Astrocyte (in vitro differentiated cells and primary cell): ENCODE results near the gene FAM222B. TPM values are rescaled to one million over a fixed set of nuclear protein-coding genes. Genes with fewer than 3 reads are reported as not detected.
A peak's percentile ranks its signal among the peaks of the same experiment; 100 is the strongest.

Source experiments
- DNase-seq: peaks from one replicate; pipeline ENCODE4 v3.0.0-alpha.2; 2010; ENCODE audit warnings: low read depth
- FAIRE-seq: peaks from 2 replicates; lab custom pipeline; 2011; peaks lifted over from hg19 to GRCh38; lab: Jason Lieb, UNC
- H2AFZ ChIP-seq: 2 replicates; pipeline ENCODE4 v1.6.0; 2012; ENCODE audit warnings: low read depth, low read length, inconsistent platforms
- H3K27ac ChIP-seq: 2 replicates; pipeline ENCODE4 v1.5.1; 2011; ENCODE audit warnings: low read depth, low read length, inconsistent platforms
- H3K27me3 ChIP-seq: 2 replicates; pipeline ENCODE4 v1.6.0; 2011; ENCODE audit warnings: low read length, inconsistent platforms; ENCODE audit not compliant: insufficient read depth
- H3K36me3 ChIP-seq: 2 replicates; pipeline ENCODE4 v1.5.1; 2011; ENCODE audit warnings: low read length, inconsistent platforms; ENCODE audit not compliant: insufficient read depth
- H3K4me1 ChIP-seq: 2 replicates; pipeline ENCODE4 v1.5.1; 2011; ENCODE audit warnings: low read length, inconsistent platforms; ENCODE audit not compliant: insufficient read depth
- H3K4me2 ChIP-seq: 2 replicates; pipeline ENCODE4 v1.6.0; 2012; ENCODE audit warnings: low read length, inconsistent platforms
- H3K4me3 ChIP-seq: 2 replicates; pipeline ENCODE4 v1.5.1; 2011; ENCODE audit warnings: low read depth, mild to moderate bottlenecking, low read length, inconsistent platforms; ENCODE audit not compliant: insufficient read depth
- H3K79me2 ChIP-seq: 2 replicates; pipeline ENCODE4 v1.6.0; 2012; ENCODE audit warnings: mild to moderate bottlenecking, low read length, inconsistent platforms; ENCODE audit not compliant: insufficient read depth
- H3K9ac ChIP-seq: 2 replicates; pipeline ENCODE4 v1.6.0; 2012; ENCODE audit warnings: mild to moderate bottlenecking, low read length, inconsistent platforms
- H3K9me3 ChIP-seq: 2 replicates; pipeline ENCODE4 v1.5.1; 2012; ENCODE audit warnings: low read depth, mild to moderate bottlenecking, low read length, inconsistent platforms; ENCODE audit not compliant: insufficient read depth
- H4K20me1 ChIP-seq: 2 replicates; pipeline ENCODE4 v1.6.0; 2012; ENCODE audit warnings: low read length, inconsistent platforms; ENCODE audit not compliant: insufficient read depth
- H3K27ac Mint-ChIP-seq: one replicate; pipeline ENCODE4 v1.8.0; 2021; ENCODE audit warnings: mild to moderate bottlenecking, mixed read lengths; ENCODE audit not compliant: unreplicated experiment
- H3K27me3 Mint-ChIP-seq: one replicate; pipeline ENCODE4 v1.8.0; 2021; ENCODE audit warnings: low read depth, mixed read lengths; ENCODE audit not compliant: unreplicated experiment
- H3K36me3 Mint-ChIP-seq: one replicate; pipeline ENCODE4 v1.8.0; 2021; ENCODE audit warnings: low read depth, mixed read lengths; ENCODE audit not compliant: unreplicated experiment
- H3K4me1 Mint-ChIP-seq: one replicate; pipeline ENCODE4 v1.8.0; 2021; ENCODE audit warnings: low read depth, mixed read lengths; ENCODE audit not compliant: unreplicated experiment
- H3K4me3 Mint-ChIP-seq: one replicate; pipeline ENCODE4 v1.8.0; 2021; ENCODE audit warnings: mild to moderate bottlenecking, moderate library complexity, mixed read lengths; ENCODE audit not compliant: unreplicated experiment
- H3K9me3 Mint-ChIP-seq: one replicate; pipeline ENCODE4 v1.8.0; 2021; ENCODE audit warnings: mild to moderate bottlenecking, mixed read lengths; ENCODE audit not compliant: unreplicated experiment
- CTCF ChIP-seq: IDR thresholded peaks from 2 replicates; pipeline ENCODE4 v1.5.1; 2011; ENCODE audit warnings: low read depth, mild to moderate bottlenecking, inconsistent platforms, low read length, moderate library complexity; ENCODE audit not compliant: insufficient read depth
- EZH2 ChIP-seq: IDR thresholded peaks from 2 replicates; pipeline ENCODE4 v1.6.1; 2012; ENCODE audit warnings: mild to moderate bottlenecking, low read length, inconsistent platforms; ENCODE audit not compliant: insufficient read depth
- total RNA-seq: library from RNA; stranded (reverse); gene quantifications from 2 replicates; pipeline ENCODE4 v1.2.1, GENCODE V29; 2021

FAM222B gene
- total RNA-seq, 1 donor from 2014 or later = 53.0 TPM

GRCh38 chr17:28765038-28765437, 77.6 kb downstream of the FAM222B start:
- TF ChIP-seq CTCF (no peak), EZH2 (no peak)
- no peak overlapping the region for H3K4me3 ChIP-seq
- H3K36me3 ChIP-seq = peaks cover 6% of the 10 kb centered on the region
- Mint-ChIP-seq H3K4me3 (no peak overlapping the region), H3K9me3 (no peaks in the 10 kb centered on the region), H3K27ac (no peak overlapping the region), H3K36me3 (peaks cover 4% of the 10 kb centered on the region), H3K27me3 (no peaks in the 10 kb centered on the region), H3K4me1 (peaks cover 7% of the 10 kb centered on the region)
- no peak for FAIRE-seq
- H4K20me1 ChIP-seq = peaks cover 74% of the 10 kb centered on the region
- H3K4me2 ChIP-seq = no peak overlapping the region
- H3K27me3 ChIP-seq = no peaks in the 10 kb centered on the region
- no peak overlapping the region for H2AFZ ChIP-seq
- no peak for DNase-seq
- H3K79me2 ChIP-seq = peaks cover 28% of the 10 kb centered on the region
- H3K9ac ChIP-seq = no peak overlapping the region
- H3K4me1 ChIP-seq = no peaks in the 10 kb centered on the region
- no peaks in the 10 kb centered on the region for H3K9me3 ChIP-seq
- H3K27ac ChIP-seq = no peak overlapping the region

- Histone ChIP-seq H3K79me2 (peaks cover 19% of the 10 kb centered on the region), H3K27me3 (no peaks in the 10 kb centered on the region), H3K4me3 (no peak overlapping the region), H3K27ac (no peak overlapping the region), H3K9ac (no peak overlapping the region), H3K4me2 (no peak overlapping the region), H4K20me1 (peaks cover 73% of the 10 kb centered on the region), H3K4me1 (no peaks in the 10 kb centered on the region), H3K36me3 (peaks cover 4% of the 10 kb centered on the region), H3K9me3 (no peaks in the 10 kb centered on the region), H2AFZ (no peak overlapping the region)
- Mint-ChIP-seq H3K9me3 (no peaks in the 10 kb centered on the region), H3K4me1 (peaks cover 7% of the 10 kb centered on the region), H3K36me3 (peaks cover 6% of the 10 kb centered on the region), H3K4me3 (no peak overlapping the region), H3K27me3 (no peaks in the 10 kb centered on the region), H3K27ac (no peak overlapping the region)
- FAIRE-seq (no peak), DNase-seq (peak; percentile 44)
- TF ChIP-seq CTCF (peak; percentile 99), EZH2 (no peak)
These were observed 78.8 kb downstream of the FAM222B start for GRCh38 chr17:28763804-28764266.

- H3K4me3 ChIP-seq = no peak overlapping the region
- FAIRE-seq = no peak
- H2AFZ ChIP-seq = no peak overlapping the region
- H3K4me2 ChIP-seq = no peak overlapping the region
- no peaks in the 10 kb centered on the region for H3K27me3 ChIP-seq
- TF ChIP-seq CTCF = no peak
- TF ChIP-seq EZH2 = no peak
- DNase-seq = no peak
- peaks cover 70% of the 10 kb centered on the region for H4K20me1 ChIP-seq
- H3K36me3 ChIP-seq = peaks cover 4% of the 10 kb centered on the region
- Mint-ChIP-seq H3K27ac (no peak overlapping the region), H3K4me3 (no peak overlapping the region), H3K4me1 (peaks cover 7% of the 10 kb centered on the region), H3K9me3 (no peaks in the 10 kb centered on the region), H3K36me3 (peaks cover 6% of the 10 kb centered on the region), H3K27me3 (no peaks in the 10 kb centered on the region)
- no peak overlapping the region for H3K9ac ChIP-seq
- no peak overlapping the region for H3K27ac ChIP-seq
- no peaks in the 10 kb centered on the region for H3K9me3 ChIP-seq
- H3K79me2 ChIP-seq = peaks cover 18% of the 10 kb centered on the region
- no peaks in the 10 kb centered on the region for H3K4me1 ChIP-seq
These were observed 79.3 kb downstream of the FAM222B start for GRCh38 chr17:28763137-28763799.
